Dermis blood vessel endothelial cell (primary cell): ENCODE results near the gene PPDPF. TPM values are rescaled to one million over a fixed set of nuclear protein-coding genes. Genes with fewer than 3 reads are reported as not detected.

Experiments
- DNase-seq: peaks from one replicate; pipeline ENCODE4 v3.0.0; 2010
- total RNA-seq: library from RNA; depleted of rRNA; stranded (reverse); fragments of >200 nt; gene quantifications from 2 replicates; pipeline ENCODE4 v1.2.3, GENCODE V29; 2014

The PPDPF gene
- total RNA-seq, 1 donor from 2014 or later, result 19.9 TPM

DNA sequence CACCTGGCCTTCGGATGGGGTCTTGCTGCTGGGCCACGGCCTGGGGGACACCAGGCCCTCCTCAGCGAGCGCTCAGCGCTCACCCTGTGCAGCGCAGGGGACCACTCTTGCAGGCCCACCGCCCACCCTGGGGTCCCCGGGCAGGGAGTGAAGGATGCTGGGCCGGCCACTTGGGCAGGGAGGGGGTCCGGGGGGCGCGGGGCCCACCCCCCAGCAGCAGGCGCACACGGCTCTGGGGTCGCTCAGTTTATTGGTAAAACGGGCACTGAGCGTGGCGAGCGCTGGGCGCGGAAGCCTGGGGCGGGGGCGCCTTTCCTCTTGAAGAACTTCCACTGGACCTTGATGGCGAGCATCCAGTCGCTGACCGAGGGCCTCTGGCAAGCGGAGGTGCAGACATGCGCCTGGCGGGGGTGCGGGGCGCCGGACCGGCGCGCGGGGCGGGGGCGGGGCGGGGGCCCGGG is 32.8 kb upstream of the PPDPF start:
- no peak for DNase-seq

GRCh38 chr20:63488315-63489251 is 32.0 kb upstream of the PPDPF start:
- no peak for DNase-seq

DNA sequence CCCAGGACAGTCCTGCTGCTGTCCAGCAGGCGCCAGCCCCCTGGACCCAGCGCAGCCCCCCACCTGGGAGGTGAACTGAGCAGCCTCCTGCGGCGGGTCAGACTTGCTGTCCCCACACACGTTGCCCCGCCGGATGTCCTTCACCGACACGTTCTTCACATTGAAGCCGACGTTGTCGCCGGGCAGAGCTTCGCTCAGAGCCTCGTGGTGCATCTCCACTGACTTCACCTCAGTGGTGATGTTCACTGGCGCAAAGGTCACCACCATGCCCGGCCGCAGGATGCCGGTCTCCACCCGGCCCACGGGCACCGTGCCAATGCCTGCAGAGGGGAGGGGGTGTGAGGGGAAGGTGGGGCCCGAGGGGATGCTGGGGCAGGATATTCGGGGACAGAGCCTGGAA is 30.1 kb upstream of the PPDPF start:
- no peak for DNase-seq

- no peak for DNase-seq
Observed at GRCh38 chr20:63491078-63491477, 29.5 kb upstream of the PPDPF start.

DNA sequence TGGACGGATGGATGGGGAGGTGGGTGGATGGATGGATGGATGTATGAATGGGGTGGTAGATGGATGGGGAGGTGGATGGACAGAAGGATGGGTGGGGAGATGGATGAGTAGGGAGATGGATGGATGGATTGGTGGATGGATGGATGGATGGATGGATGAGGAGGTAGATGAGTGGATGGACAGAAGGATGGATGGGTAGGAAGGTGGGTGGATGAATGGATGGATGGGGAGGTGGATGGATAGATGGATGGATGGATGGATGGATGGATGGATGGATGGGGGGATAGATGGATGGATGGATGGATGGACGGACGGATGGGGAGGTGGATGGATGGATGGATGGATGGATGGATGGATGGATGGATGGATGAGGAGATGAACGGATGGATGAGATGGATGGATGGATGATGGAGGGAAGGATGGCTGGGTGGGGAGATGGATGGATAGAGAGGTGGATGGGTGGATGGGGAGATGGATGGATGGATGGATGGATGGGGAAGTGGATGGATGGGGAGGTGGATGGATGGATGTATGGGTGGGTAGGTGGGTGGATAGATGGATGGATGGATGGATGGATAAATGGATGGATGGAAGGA is 28.8 kb upstream of the PPDPF start:
- DNase-seq, result no peak

GRCh38 chr20:63492518-63492917 is 28.0 kb upstream of the PPDPF start:
- no peak for DNase-seq

GRCh38 chr20:63492982-63493381 is 27.6 kb upstream of the PPDPF start:
- DNase-seq, result no peak

DNA sequence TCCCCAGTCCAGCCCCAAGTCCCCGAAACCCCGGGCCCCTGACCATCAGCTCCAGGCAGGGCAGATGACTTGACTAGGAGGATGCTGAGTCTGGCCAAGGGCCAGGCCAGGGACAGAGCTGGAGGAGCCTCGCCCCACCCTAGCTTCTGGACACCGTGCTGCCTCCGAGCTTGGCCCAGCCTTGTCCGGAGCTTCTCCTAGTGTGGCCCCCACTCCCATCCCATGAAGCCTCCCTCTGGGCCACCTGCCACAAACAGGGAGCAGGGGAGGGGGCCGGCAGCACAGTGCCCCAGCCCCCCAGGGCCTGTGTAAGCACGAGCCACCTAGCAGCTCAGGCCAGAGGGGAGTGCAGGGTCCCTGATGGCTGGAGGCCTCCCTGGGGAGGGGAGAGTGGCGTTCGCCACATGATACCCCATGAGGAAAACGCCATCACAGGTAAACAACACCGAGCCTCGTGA is 27.0 kb upstream of the PPDPF start:
- DNase-seq, result no peak

- DNase-seq, result no peak
Observed at GRCh38 chr20:63494084-63494419, 26.5 kb upstream of the PPDPF start.

DNA sequence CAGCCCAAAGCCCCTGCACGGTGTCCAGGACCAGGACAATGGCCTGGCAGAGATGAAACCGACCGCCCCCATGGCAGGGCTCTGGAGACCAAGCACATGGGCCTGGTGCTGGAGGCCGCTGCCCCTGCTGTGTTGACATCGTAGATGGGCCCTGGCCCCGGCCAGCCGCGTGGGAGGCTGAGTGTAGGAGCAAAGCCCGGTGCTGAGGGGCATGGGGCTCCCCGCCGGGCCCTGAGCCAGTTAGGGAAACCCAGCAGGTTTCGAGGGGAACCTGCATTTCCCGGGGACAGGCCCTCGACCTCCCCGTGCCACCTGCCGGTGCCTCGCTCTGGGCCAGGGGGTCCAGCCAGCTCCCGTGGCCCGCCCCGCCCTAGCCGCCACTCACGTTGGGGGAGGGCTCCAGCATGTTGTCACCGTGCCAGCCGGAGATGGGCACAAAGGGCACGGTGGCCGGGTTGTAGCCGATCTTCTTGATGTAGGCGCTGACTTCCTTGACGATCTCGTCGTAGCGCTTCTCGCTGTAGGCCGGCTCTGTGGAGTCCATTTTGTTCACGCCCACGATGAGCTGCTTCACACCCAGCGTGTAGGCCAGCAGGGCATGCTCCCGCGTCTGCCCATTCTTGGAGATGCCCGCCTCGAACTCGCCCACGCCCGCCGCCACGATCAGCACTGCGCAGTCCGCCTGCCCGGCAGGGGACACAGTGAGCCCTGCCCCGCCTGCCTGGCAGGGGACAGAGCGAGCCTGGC is 26.0 kb upstream of the PPDPF start:
- DNase-seq, result no peak

DNA sequence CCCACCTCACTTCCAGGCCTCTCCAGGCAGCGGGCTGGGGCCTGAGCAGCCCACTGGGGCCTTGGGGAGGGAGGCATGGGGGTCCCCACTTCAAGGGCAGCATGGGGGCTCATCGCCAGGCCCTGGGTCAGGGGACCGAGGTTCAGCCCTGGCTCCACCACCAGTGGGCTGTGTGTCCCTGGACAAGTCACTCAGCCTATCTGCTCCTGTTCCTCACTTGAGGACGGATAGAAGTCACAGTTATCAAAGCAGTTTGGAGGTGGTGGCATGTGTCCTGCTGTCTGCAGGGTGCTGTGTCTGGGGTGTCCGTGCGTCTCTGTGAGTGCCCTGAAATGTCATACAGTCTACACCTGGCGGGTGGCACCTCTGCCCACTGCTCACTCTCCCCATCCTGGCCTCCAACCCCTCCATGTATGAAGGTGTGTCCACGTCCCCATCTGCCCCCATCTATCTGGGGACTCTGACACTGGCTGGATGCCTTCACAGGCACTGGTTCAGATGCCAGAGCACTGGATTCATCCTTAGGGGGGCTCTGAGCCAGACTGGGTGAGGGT is 25.3 kb upstream of the PPDPF start:
- no peak for DNase-seq

- DNase-seq, result peak; percentile 66
Observed at GRCh38 chr20:63495741-63496595, 24.6 kb upstream of the PPDPF start.

GRCh38 chr20:63496596-63497120 is 23.9 kb upstream of the PPDPF start:
- DNase-seq, result no peak

- no peak for DNase-seq
Observed at GRCh38 chr20:63497138-63497945, 23.2 kb upstream of the PPDPF start.

- DNase-seq, result peak; percentile 37
Observed at GRCh38 chr20:63497946-63498935, 22.3 kb upstream of the PPDPF start.

DNA sequence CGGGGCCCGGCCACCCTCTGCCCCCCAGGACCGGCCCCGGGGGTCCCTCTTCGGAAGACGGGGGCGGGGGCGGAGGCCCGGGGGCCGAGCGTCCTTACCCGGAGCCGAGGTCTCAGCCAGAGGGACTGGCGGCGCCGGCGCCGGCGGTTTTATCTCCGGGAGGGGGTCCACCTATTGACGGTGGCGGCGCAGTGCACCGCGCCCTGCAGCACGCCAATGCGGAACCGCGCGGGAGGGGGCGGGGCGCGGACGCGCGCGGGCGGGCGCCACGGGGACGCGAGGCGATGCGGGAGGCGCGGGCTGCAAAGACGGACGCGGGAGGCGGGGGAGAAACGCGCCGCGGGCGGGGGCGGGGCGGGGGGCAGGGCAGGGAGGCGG is 21.6 kb upstream of the PPDPF start, which contains the start of gene EEF1A2:
TSS of gene EEF1A2 (minus strand) at position 124 of the 378 bp plus-strand sequence. CDS start 1,320 bp downstream, outside the sequence.
- DNase-seq, result peak; percentile 12

- no peak for DNase-seq
Observed at GRCh38 chr20:63499338-63499969, 21.1 kb upstream of the PPDPF start.

- DNase-seq, result no peak
Observed at GRCh38 chr20:63500151-63500901, 20.2 kb upstream of the PPDPF start.
